ENCODE measurements around the gene CFAP46.

- TF ChIP-seq, protein P1, sequence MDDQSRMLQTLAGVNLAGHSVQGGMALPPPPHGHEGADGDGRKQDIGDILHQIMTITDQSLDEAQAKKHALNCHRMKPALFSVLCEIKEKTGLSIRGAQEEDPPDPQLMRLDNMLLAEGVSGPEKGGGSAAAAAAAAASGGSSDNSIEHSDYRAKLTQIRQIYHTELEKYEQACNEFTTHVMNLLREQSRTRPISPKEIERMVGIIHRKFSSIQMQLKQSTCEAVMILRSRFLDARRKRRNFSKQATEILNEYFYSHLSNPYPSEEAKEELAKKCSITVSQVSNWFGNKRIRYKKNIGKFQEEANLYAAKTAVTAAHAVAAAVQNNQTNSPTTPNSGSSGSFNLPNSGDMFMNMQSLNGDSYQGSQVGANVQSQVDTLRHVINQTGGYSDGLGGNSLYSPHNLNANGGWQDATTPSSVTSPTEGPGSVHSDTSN (IDR thresholded peaks at IDR 0.05) = no peak
- TF ChIP-seq, protein P2, sequence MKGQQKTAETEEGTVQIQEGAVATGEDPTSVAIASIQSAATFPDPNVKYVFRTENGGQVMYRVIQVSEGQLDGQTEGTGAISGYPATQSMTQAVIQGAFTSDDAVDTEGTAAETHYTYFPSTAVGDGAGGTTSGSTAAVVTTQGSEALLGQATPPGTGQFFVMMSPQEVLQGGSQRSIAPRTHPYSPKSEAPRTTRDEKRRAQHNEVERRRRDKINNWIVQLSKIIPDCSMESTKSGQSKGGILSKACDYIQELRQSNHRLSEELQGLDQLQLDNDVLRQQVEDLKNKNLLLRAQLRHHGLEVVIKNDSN (IDR thresholded peaks at IDR 0.05; ENCODE audit: borderline replicate concordance, low read depth) = no peak
These were observed 4.6 kb upstream of the CFAP46 start for GRCh38 chr10:132946806-132947546.
